ENCODE results near the gene CHRNA9. TPM values are rescaled to one million over a fixed set of nuclear protein-coding genes. Genes with fewer than 3 reads are reported as not detected.

Gene CHRNA9
- total RNA-seq, 4 donors from 2014 or later = not detected

DNA sequence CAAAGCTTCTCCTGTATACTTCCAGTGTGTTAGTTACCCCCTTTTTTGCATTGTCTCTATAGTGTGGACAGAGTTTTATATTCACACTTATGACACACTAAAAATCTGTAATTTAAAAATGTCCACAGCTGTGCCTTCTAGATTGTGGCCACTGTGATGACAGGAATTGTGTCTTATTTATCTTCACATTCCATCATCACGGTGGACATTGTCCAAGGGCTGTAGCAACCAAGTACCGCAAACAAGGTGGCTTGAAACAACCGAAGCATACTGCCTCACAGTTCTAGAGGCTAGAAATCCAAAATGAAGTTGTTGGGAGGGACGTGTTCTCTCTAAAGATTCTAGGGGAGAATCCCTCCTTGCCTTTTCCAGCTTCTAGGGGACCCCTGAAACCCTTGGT, 32.3 kb downstream of the CHRNA9 start:
- no peak overlapping the region for H3K27ac ChIP-seq
- WGBS, 2 donors = 80 to 84% methylated on average over 4 of the region's 4 CpGs
- H3K9me3 ChIP-seq = no peaks in the 10 kb centered on the region
- H3K27me3 ChIP-seq = no peaks in the 10 kb centered on the region
- DNase-seq = no peak
- H3K4me3 ChIP-seq = no peak overlapping the region
- intact Hi-C loops (cut with DNase I) = no loop called here
- H3K36me3 ChIP-seq = no peaks in the 10 kb centered on the region
- TF ChIP-seq CTCF (IDR thresholded peaks at IDR 0.05) (no peak), POLR2A (IDR thresholded peaks at IDR 0.05) (no peak)
- H3K4me1 ChIP-seq = peaks cover 0 to 34% (median 4%) of the 10 kb centered on the region in 3 donors

- Histone ChIP-seq H3K36me3 (no peaks in the 10 kb centered on the region), H3K4me3 (no peak overlapping the region), H3K27me3 (no peaks in the 10 kb centered on the region), H3K4me1 (peaks cover 0 to 30% (median 4%) of the 10 kb centered on the region in 3 donors), H3K9me3 (no peaks in the 10 kb centered on the region), H3K27ac (peak overlapping the region in 1 of 4 donors; percentile 23)
- no peak for DNase-seq
- intact Hi-C loops (cut with DNase I) = no loop called here
- 49 to 61% methylated on average over 3 of the region's 3 CpGs for WGBS, 2 donors
- TF ChIP-seq CTCF (IDR thresholded peaks at IDR 0.05) (peak in 3 of 6 experiments; percentile 24 to 37 (median 25)), POLR2A (IDR thresholded peaks at IDR 0.05) (no peak)
These were observed 34.5 kb downstream of the CHRNA9 start for GRCh38 chr4:40369437-40370274.

- Histone ChIP-seq H3K27me3 (no peaks in the 10 kb centered on the region), H3K27ac (peak overlapping the region in 3 of 4 donors; percentile 21 to 44 (median 40)), H3K4me3 (no peak overlapping the region), H3K36me3 (no peaks in the 10 kb centered on the region), H3K4me1 (peaks cover 0 to 31% (median 3%) of the 10 kb centered on the region in 3 donors), H3K9me3 (no peaks in the 10 kb centered on the region)
- intact Hi-C loops (cut with DNase I) = no loop called here
- no peak for DNase-seq
- TF ChIP-seq CTCF (IDR thresholded peaks at IDR 0.05) = no peak
- no peak for TF ChIP-seq POLR2A (IDR thresholded peaks at IDR 0.05)
- WGBS, 2 donors = 31 to 37% methylated on average over 3 of the region's 3 CpGs
These were observed 37.5 kb downstream of the CHRNA9 start for GRCh38 chr4:40372651-40373050.

- H3K27me3 ChIP-seq = no peaks in the 10 kb centered on the region
- H3K4me1 ChIP-seq = peaks cover 0 to 41% (median 3%) of the 10 kb centered on the region in 3 donors
- no peak overlapping the region for H3K4me3 ChIP-seq
- TF ChIP-seq CTCF (IDR thresholded peaks at IDR 0.05) = no peak
- TF ChIP-seq POLR2A (IDR thresholded peaks at IDR 0.05) = no peak
- intact Hi-C loops (cut with DNase I) = no loop called here
- H3K9me3 ChIP-seq = no peaks in the 10 kb centered on the region
- DNase-seq = no peak
- no peaks in the 10 kb centered on the region for H3K36me3 ChIP-seq
- WGBS, 2 donors = 83% methylated on average over 3 of the region's 3 CpGs
- H3K27ac ChIP-seq = no peak overlapping the region
These were observed 38.5 kb downstream of the CHRNA9 start for GRCh38 chr4:40373636-40374035.

- no peaks in the 10 kb centered on the region for H3K36me3 ChIP-seq
- H3K27me3 ChIP-seq = no peaks in the 10 kb centered on the region
- no peak overlapping the region for H3K27ac ChIP-seq
- H3K4me1 ChIP-seq = peaks cover 0 to 35% (median 3%) of the 10 kb centered on the region in 3 donors
- H3K4me3 ChIP-seq = no peak overlapping the region
- WGBS, 2 donors = 93 to 95% methylated on average over 9 to 10 of the region's 10 CpGs
- TF ChIP-seq CTCF (IDR thresholded peaks at IDR 0.05) (no peak), POLR2A (IDR thresholded peaks at IDR 0.05) (no peak)
- no peaks in the 10 kb centered on the region for H3K9me3 ChIP-seq
- no peak for DNase-seq
- intact Hi-C loops (cut with DNase I) = no loop called here
These were observed 40.0 kb downstream of the CHRNA9 start for GRCh38 chr4:40375095-40375494.
